Smooth muscle cell of trachea (primary cell): ENCODE results near the gene RNF113B. TPM values are rescaled to one million over a fixed set of nuclear protein-coding genes. Genes with fewer than 3 reads are reported as not detected.

Source experiments
- total RNA-seq: library from RNA; depleted of rRNA; stranded (reverse); fragments of >200 nt; gene quantifications from 2 replicates; pipeline ENCODE4 v1.2.1, GENCODE V29; 2014

The RNF113B gene
- not detected in 2 replicates for total RNA-seq

DNA sequence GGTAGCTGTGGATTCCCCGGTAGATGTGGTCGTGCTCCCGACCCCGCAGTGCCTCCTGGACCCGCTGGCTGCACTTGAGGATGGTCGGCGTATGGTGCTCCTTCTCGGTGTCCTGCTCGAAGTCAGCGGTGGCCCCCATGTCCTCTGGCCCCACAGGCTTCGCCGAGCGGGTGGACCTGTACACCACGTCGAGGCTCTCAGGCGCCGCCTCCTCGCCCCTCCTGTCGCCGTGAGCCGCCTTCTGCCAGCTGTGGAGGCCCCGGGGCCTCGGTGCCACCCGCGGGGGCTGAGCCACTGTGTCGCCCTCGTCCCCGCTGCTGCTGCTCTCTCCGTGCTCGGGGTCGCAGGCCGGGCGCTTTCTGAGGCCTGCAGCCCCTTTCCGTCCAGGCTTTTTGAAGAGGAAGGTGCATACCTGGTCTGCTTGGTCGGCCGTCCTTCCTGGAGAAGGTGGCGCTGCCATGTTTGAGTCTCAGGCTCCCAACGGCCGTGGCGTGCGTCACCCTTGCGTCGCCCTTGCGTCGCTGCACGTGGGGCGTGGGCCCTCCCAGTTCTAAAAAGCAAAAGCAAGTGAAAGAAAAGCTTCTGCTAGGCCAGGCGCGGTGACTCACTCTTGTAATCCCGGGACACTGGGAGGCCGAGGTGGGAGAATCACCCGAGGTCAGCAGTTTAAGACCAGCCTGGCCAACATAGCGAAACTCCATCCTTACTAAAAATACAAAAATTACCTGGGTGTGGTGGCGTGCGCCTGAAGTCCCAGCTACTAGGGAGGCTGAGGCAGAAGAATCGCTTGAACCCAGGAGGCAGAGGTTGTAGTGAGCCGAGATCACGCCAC lies at the start of gene RNF113B:
Gene RNF113B, minus strand, starts transcription at position 493 of the 832 bp plus-strand sequence. Its CDS starts 33 bp downstream, at position 460.

DNA sequence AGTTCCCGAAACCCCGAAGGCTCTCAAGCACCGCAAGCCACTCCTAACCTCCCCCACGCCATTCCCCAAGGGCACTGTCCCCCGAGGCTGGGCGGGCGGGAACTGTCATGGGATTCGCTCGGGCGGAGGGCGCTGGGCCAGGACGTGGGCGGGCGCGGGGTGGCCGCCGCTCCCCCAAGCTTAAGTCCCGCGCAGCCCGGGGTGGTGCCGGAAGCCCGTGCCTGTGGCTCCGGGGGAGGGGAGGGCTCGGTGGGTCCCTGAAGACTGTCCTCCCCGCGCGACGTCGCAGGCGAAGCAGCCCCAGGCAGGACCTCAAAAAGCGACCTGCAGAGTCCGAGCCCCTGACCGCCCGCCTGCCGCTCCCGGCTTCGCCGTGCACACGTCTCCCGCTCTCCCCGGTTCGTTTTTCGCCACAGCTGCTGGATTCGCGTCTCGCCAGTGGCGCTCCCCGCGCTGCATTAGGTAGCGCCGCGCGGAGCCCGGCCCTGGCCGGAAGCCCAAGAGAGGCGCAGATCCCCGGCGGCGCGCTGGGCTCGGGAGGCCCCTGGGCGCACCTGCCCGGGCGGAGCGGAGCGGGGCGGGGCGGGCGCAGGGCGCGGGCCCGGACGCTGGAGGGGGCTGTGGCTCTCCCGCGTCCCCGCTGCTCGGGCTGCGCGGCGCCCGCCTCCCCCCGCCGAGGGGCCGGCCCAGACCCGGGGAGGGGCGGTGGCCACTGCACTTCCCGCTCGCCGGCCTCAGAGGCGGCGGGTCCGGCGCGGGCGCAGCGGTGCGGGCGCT lies 34.5 kb downstream of the RNF113B start, which contains the start of gene FARP1:
Gene FARP1, plus strand, starts transcription at position 715 of the 777 bp plus-strand sequence. CDS start 70,149 bp downstream, outside the sequence.

Other genes starting within 250 kb of the RNF113B start
- gene IPO5, start 223.6 kb downstream of the RNF113B start, total RNA-seq = 205 and 231 TPM in 2 replicates
- 28.9 and 37.4 TPM in 2 replicates for gene FARP1, start 34.2 kb downstream of the RNF113B start, total RNA-seq